ENCODE data around the gene LIN52. TPM values are rescaled to one million over a fixed set of nuclear protein-coding genes. Genes with fewer than 3 reads are reported as not detected.
"Not testable (repeated sequence)": the region's sequence is repeated elsewhere in the genome, so short reads cannot be mapped to it uniquely, and the experiment has no call there.

Gene LIN52
- total RNA-seq, 1 donor from 2014 or later, result 7.3 TPM

DNA sequence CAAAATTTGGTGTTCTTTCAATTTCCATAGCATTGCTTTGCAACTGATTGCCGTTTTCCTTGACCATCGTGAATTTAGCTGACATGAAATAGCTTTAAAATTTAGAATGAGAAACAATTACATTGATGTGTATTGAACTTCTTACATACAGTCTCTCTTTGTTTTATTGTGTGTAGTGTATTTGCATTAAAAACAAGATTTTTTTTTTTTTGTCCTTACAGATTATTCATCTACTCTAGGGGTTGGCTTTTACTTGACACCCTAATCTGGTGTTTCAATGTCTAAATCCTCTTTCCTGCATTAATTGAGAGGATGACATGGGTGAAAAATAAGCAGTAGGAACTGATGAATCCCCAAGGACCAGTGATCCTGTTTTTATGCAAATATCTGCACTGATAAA lies 20.6 kb downstream of the LIN52 start:
- TF ChIP-seq, protein P1, sequence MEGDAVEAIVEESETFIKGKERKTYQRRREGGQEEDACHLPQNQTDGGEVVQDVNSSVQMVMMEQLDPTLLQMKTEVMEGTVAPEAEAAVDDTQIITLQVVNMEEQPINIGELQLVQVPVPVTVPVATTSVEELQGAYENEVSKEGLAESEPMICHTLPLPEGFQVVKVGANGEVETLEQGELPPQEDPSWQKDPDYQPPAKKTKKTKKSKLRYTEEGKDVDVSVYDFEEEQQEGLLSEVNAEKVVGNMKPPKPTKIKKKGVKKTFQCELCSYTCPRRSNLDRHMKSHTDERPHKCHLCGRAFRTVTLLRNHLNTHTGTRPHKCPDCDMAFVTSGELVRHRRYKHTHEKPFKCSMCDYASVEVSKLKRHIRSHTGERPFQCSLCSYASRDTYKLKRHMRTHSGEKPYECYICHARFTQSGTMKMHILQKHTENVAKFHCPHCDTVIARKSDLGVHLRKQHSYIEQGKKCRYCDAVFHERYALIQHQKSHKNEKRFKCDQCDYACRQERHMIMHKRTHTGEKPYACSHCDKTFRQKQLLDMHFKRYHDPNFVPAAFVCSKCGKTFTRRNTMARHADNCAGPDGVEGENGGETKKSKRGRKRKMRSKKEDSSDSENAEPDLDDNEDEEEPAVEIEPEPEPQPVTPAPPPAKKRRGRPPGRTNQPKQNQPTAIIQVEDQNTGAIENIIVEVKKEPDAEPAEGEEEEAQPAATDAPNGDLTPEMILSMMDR (IDR thresholded peaks at IDR 0.05; ENCODE audit: unreplicated experiment), result no peak
- DNase-seq (ENCODE audit: low spot score), result no peak
- H3K4me1 Mint-ChIP-seq (ENCODE audit: unreplicated experiment), result no peaks in the 10 kb centered on the region
- H3K4me3 Mint-ChIP-seq (ENCODE audit: unreplicated experiment), result no peak overlapping the region
- no peak overlapping the region for H3K27ac Mint-ChIP-seq (ENCODE audit: unreplicated experiment)
- H3K9me3 Mint-ChIP-seq (ENCODE audit: unreplicated experiment), result no peaks in the 10 kb centered on the region
- H3K27me3 Mint-ChIP-seq (ENCODE audit: unreplicated experiment), result no peaks in the 10 kb centered on the region
- no peaks in the 10 kb centered on the region for H3K36me3 Mint-ChIP-seq (ENCODE audit: low read depth, unreplicated experiment)

DNA sequence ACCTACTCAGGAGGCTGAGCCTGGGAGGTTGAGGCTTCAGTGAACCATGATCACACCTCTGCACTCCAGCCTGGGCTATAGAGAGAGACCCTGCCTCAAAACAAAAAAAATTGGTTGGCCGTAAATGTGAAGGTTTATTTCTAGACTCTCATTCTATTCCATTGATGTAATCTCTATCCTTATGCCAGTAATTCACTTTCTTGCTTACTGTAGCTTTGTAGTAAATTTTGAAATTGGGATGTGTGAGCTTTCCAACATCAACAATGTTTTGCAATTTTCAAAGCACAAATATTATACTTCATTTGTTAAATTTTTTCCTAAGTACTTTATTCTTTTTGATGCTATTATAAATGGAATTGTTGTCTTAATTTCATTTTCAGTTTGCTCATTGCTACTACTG lies 24.6 kb downstream of the LIN52 start:
- H3K27ac Mint-ChIP-seq (ENCODE audit: unreplicated experiment), result no peak overlapping the region
- no peaks in the 10 kb centered on the region for H3K4me1 Mint-ChIP-seq (ENCODE audit: unreplicated experiment)
- H3K36me3 Mint-ChIP-seq (ENCODE audit: low read depth, unreplicated experiment), result no peaks in the 10 kb centered on the region
- no peak overlapping the region for H3K4me3 Mint-ChIP-seq (ENCODE audit: unreplicated experiment)
- no peak for DNase-seq (ENCODE audit: low spot score)
- no peaks in the 10 kb centered on the region for H3K27me3 Mint-ChIP-seq (ENCODE audit: unreplicated experiment)
- H3K9me3 Mint-ChIP-seq (ENCODE audit: unreplicated experiment), result no peaks in the 10 kb centered on the region
- TF ChIP-seq, protein P1 (IDR thresholded peaks at IDR 0.05; ENCODE audit: unreplicated experiment), result no peak

DNA sequence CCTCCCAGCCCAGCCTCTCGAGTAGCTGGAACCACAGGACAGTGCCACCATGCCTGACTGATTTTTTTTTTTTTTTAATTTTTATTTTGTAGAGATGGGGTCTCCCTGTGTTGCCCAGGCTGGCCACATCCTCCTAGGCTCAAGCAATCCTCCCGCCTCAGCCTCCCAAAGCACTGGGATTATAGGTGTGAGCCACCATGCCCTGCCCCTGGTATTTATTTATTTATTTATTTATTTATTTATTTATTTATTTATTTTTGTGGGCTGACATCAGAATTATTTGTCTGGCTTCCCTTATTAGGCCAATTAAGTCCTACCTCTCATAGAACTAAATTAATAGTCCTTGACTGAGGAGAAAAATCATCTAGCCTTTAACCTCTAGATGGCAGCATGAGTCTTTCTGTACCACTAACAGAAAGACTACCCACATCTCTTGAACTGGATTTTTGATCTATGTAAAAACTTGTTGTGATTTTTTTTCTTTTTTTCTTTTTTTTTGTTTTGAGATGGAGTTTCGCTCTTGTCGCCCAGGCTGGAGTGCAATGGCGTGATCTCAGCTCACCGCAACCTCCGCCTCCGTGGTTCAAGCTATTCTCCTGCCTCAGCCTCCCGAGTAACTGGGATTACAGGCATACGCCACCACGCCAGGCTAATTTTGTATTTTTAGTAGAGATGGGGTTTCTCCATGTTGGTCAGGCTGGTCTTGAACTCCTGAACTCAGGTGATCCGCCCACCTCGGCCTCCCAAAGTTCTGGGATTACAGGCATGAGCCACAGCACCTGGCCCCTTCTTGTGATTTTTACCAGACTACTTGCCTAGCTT lies 26.9 kb downstream of the LIN52 start:
- H3K4me1 Mint-ChIP-seq (ENCODE audit: unreplicated experiment); H3K27me3 Mint-ChIP-seq (ENCODE audit: unreplicated experiment); H3K27ac Mint-ChIP-seq (ENCODE audit: unreplicated experiment); H3K36me3 Mint-ChIP-seq (ENCODE audit: low read depth, unreplicated experiment); H3K4me3 Mint-ChIP-seq (ENCODE audit: unreplicated experiment); H3K9me3 Mint-ChIP-seq (ENCODE audit: unreplicated experiment); DNase-seq (ENCODE audit: low spot score): not testable (repeated sequence)
- TF ChIP-seq, protein P1 (IDR thresholded peaks at IDR 0.05; ENCODE audit: unreplicated experiment), result peak; percentile 54

DNA sequence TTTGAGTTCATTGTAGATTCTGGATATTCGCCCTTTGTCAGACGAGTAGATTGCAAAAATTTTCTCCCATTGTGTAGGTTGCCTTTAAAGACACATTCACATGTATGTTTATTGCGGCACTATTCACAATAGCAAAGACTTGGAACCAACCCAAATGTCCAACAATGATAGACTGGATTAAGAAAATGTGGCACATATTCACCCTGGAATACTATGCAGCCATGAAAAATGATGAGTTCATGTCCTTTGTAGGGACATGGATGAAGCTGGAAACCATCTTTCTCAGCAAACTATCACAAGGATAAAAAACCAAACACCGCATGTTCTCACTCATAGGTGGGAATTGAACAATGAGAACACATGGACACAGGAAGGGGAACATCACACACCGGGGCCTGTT lies 40.7 kb downstream of the LIN52 start:
- H3K36me3 Mint-ChIP-seq (ENCODE audit: low read depth, unreplicated experiment); H3K9me3 Mint-ChIP-seq (ENCODE audit: unreplicated experiment); H3K4me1 Mint-ChIP-seq (ENCODE audit: unreplicated experiment); H3K27ac Mint-ChIP-seq (ENCODE audit: unreplicated experiment); DNase-seq (ENCODE audit: low spot score); H3K27me3 Mint-ChIP-seq (ENCODE audit: unreplicated experiment); H3K4me3 Mint-ChIP-seq (ENCODE audit: unreplicated experiment): not testable (repeated sequence)

DNA sequence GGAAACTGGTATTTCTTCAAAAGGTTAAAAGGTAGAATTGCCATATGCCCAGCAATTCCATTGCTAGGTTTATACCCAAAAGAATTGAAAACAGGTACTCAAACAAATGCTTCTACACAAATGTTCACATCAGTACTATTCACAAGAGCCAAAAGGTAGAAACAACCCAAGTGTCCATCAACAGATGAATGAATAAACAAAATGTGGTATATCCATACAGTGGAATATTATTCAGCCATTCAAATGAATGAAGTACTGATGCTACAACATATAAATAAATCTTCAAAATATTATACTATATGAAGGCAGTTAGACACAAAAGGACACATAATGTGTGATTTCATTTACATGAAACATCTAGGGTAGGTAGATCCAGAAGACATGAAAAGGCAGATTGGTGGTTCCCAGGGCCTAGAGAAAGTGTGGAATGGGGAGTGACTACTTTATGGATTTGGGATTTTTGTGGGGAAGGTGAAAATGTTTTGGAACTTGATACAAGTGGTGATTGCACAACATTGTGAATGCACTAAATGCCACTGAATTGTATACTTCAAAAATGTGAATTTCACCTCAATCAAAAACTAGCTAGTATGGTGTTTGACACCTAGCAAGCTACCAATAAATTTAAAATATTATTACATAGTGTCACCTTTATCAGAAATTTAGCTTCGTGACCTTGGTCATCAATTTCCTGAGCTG lies 41.7 kb downstream of the LIN52 start:
- TF ChIP-seq, protein P1 (IDR thresholded peaks at IDR 0.05; ENCODE audit: unreplicated experiment), result no peak
- H3K4me3 Mint-ChIP-seq (ENCODE audit: unreplicated experiment), result no peak overlapping the region
- DNase-seq (ENCODE audit: low spot score), result no peak
- H3K27me3 Mint-ChIP-seq (ENCODE audit: unreplicated experiment), result peaks cover 1% of the 10 kb centered on the region
- H3K9me3 Mint-ChIP-seq (ENCODE audit: unreplicated experiment), result no peaks in the 10 kb centered on the region
- no peaks in the 10 kb centered on the region for H3K4me1 Mint-ChIP-seq (ENCODE audit: unreplicated experiment)
- no peaks in the 10 kb centered on the region for H3K36me3 Mint-ChIP-seq (ENCODE audit: low read depth, unreplicated experiment)
- no peak overlapping the region for H3K27ac Mint-ChIP-seq (ENCODE audit: unreplicated experiment)

Data from endothelial cell (in vitro differentiated cells).